WTC11 (cell line): ENCODE measurements around the gene COLEC12. TPM values are rescaled to one million over a fixed set of nuclear protein-coding genes. Genes with fewer than 3 reads are reported as not detected.

Experiments
- ATAC-seq: fragments of 200-7000 bp; cut with Tn5 transposase; 2 replicates; pipeline ENCODE4 v1.10.0; 2021; ENCODE audit warnings: mild to moderate bottlenecking, moderate library complexity
- CTCF ChIA-PET: fragments of 300-600 bp; sonication (Branson Sonifier 250); formaldehyde crosslinking; loops from one replicate; lab custom pipeline; 2021; ENCODE audit warnings: antibody characterized with exemption; lab: Charles Lee
- POLR2A ChIA-PET: fragments of 350-600 bp; sonication (Branson Sonifier 250); formaldehyde crosslinking; loops from one replicate; lab custom pipeline; 2021; ENCODE audit warnings: antibody characterized with exemption; lab: Charles Lee
- DNase-seq: peaks from one replicate; pipeline ENCODE4 v3.0.0; 2021; ENCODE audit warnings: low spot score
- H3K27ac Mint-ChIP-seq: 2 replicates; pipeline ENCODE4 v1.8.0; 2021; ENCODE audit warnings: mixed read lengths
- H3K27me3 Mint-ChIP-seq: 2 replicates; pipeline ENCODE4 v1.8.0; 2021; ENCODE audit warnings: low read depth, mild to moderate bottlenecking, moderate library complexity, mixed read lengths
- H3K36me3 Mint-ChIP-seq: 2 replicates; pipeline ENCODE4 v1.8.0; 2021; ENCODE audit warnings: mixed read lengths
- H3K4me1 Mint-ChIP-seq: 2 replicates; pipeline ENCODE4 v1.8.0; 2022; ENCODE audit warnings: mixed read lengths
- H3K4me3 Mint-ChIP-seq: 2 replicates; pipeline ENCODE4 v1.8.0; 2021; ENCODE audit warnings: mild to moderate bottlenecking, moderate library complexity, mixed read lengths
- H3K9me3 Mint-ChIP-seq: 2 replicates; pipeline ENCODE4 v1.8.0; 2021; ENCODE audit warnings: mixed read lengths
- ARID4B ChIP-seq: sonication (generic); formaldehyde crosslinking; IDR thresholded peaks from 2 replicates; pipeline ENCODE4 v1.8.0; 2023; ENCODE audit warnings: missing genetic modification reagents, mild to moderate bottlenecking, borderline replicate concordance
- ATF1 ChIP-seq: sonication (generic); formaldehyde crosslinking; IDR thresholded peaks from 2 replicates; pipeline ENCODE4 v1.8.1; 2023; ENCODE audit warnings: mild to moderate bottlenecking, moderate library complexity, missing genetic modification reagents
- ATF3 ChIP-seq: sonication (generic); formaldehyde crosslinking; conservative IDR thresholded peaks from 2 replicates; pipeline ENCODE4 v1.8.1; 2022; ENCODE audit warnings: mild to moderate bottlenecking, missing genetic modification reagents
- E2F5 ChIP-seq: sonication (generic); formaldehyde crosslinking; IDR thresholded peaks from 2 replicates; pipeline ENCODE4 v1.8.1; 2022; ENCODE audit warnings: mild to moderate bottlenecking, moderate library complexity, missing genetic modification reagents
- ELF4 ChIP-seq: sonication (generic); formaldehyde crosslinking; IDR thresholded peaks from 2 replicates; pipeline ENCODE4 v1.8.1; 2022; ENCODE audit warnings: low read depth, mild to moderate bottlenecking, moderate library complexity, missing genetic modification reagents
- ERG ChIP-seq: fragments of 250-450 bp; sonication (Bioruptor Pico); IDR thresholded peaks from 2 replicates; pipeline ENCODE4 v1.8.0; 2021; ENCODE audit warnings: mild to moderate bottlenecking
- MXD4 ChIP-seq: fragments of 250-450 bp; sonication (Bioruptor Pico); IDR thresholded peaks from 2 replicates; pipeline ENCODE4 v1.8.0; 2021; ENCODE audit warnings: mild to moderate bottlenecking, moderate library complexity, borderline replicate concordance
- NR1H2 ChIP-seq: sonication (generic); formaldehyde crosslinking; IDR thresholded peaks from 2 replicates; pipeline ENCODE4 v1.9.0; 2021; ENCODE audit warnings: mild to moderate bottlenecking, moderate library complexity, missing genetic modification reagents
- NR2C2 ChIP-seq: sonication (generic); formaldehyde crosslinking; IDR thresholded peaks from 2 replicates; pipeline ENCODE4 v1.8.0; 2022; ENCODE audit warnings: mild to moderate bottlenecking, missing genetic modification reagents
- PRRX2 ChIP-seq: fragments of 250-450 bp; sonication (Bioruptor Pico); IDR thresholded peaks from 2 replicates; pipeline ENCODE4 v1.8.0; 2021; ENCODE audit warnings: mild to moderate bottlenecking
- SOX15 ChIP-seq: fragments of 250-450 bp; sonication (Bioruptor Pico); IDR thresholded peaks from 2 replicates; pipeline ENCODE4 v1.9.0; 2021; ENCODE audit warnings: mild to moderate bottlenecking
- USF1 ChIP-seq: sonication (generic); formaldehyde crosslinking; IDR thresholded peaks from 2 replicates; pipeline ENCODE4 v1.8.0; 2022; ENCODE audit warnings: mild to moderate bottlenecking, missing genetic modification reagents
- USF2 ChIP-seq: sonication (generic); formaldehyde crosslinking; IDR thresholded peaks from 2 replicates; pipeline ENCODE4 v1.8.1; 2023; ENCODE audit warnings: mild to moderate bottlenecking, missing genetic modification reagents, moderate library complexity
- ZNF121 ChIP-seq: sonication (generic); formaldehyde crosslinking; IDR thresholded peaks from 2 replicates; pipeline ENCODE4 v1.8.0; 2023; ENCODE audit warnings: missing genetic modification reagents
- ZNF512 ChIP-seq: sonication (generic); formaldehyde crosslinking; IDR thresholded peaks from 2 replicates; pipeline ENCODE4 v1.8.1; 2022; ENCODE audit warnings: missing genetic modification reagents, borderline replicate concordance
- total RNA-seq: library from RNA; stranded (reverse); gene quantifications from 3 replicates; pipeline ENCODE4 v1.2.3, GENCODE V29; 2021

Gene COLEC12
- total RNA-seq, 1 experiment from 2014 or later, result 0.48 TPM

GRCh38 chr18:365651-366050 is 134.8 kb downstream of the COLEC12 start (continued):
- TF ChIP-seq ARID4B (no peak), ATF3 (CRISPR knock-in tag) (no peak), NR2C2 (CRISPR knock-in tag) (no peak), USF1 (CRISPR knock-in tag) (no peak), E2F5 (no peak), MXD4 (no peak), ZNF512 (CRISPR knock-in tag) (no peak), ATF1 (CRISPR knock-in tag) (no peak), PRRX2 (CRISPR knock-in tag) (no peak), ELF4 (CRISPR knock-in tag) (no peak), USF2 (no peak), ERG (CRISPR knock-in tag) (no peak), SOX15 (CRISPR knock-in tag) (no peak), ZNF121 (CRISPR knock-in tag) (no peak)

GRCh38 chr18:364256-364826 is 136.2 kb downstream of the COLEC12 start:
- POLR2A ChIA-PET, result no interaction called here
- no peak overlapping the region for H3K4me3 Mint-ChIP-seq
- no peak for TF ChIP-seq NR1H2 (CRISPR knock-in tag)
- TF ChIP-seq, all 79 proteins: peak for 0
- Mint-ChIP-seq H3K27ac (no peak overlapping the region), H3K9me3 (no peaks in the 10 kb centered on the region), H3K36me3 (no peaks in the 10 kb centered on the region), H3K4me1 (peaks cover 31% of the 10 kb centered on the region), H3K27me3 (no peaks in the 10 kb centered on the region)
- no peak for DNase-seq
- CTCF ChIA-PET, result no interaction called here
- no peak for ATAC-seq
